Right lobe of liver (tissue), 6 donors: ENCODE results near the gene MPHOSPH10. TPM values are rescaled to one million over a fixed set of nuclear protein-coding genes. Genes with fewer than 3 reads are reported as not detected.

Experiments
- ATAC-seq, 4 donors: fragments of 200-7000 bp; cut with Tn5 transposase; one replicate each; pipeline ENCODE4 v1.9.1; 2020; ENCODE audit warnings: mild to moderate bottlenecking in 4 of 4, moderate library complexity in 4 of 4
- DNase-seq, 3 donors: peaks; one replicate each; pipeline ENCODE4 v3.0.0-alpha.2; 2020
- H3K27ac ChIP-seq, 3 donors: fragments of 200-600 bp; one replicate each; pipeline ENCODE4 v1.8.0; 2022
- H3K27me3 ChIP-seq, 2 donors: fragments of 200-600 bp; one replicate each; pipeline ENCODE4 v1.8.0; 2022
- H3K36me3 ChIP-seq, 4 donors: fragments of 200-600 bp; sonication (generic) in 1 of 4; one replicate each; pipeline versions ENCODE4 v1.5.1 to v1.8.0; 2017 to 2022; ENCODE audit warnings: control low read depth in 1 of 4
- H3K4me1 ChIP-seq, 4 donors: fragments of 200-600 bp; sonication (generic) in 1 of 4; one replicate each; pipeline versions ENCODE4 v1.5.1 to v1.8.0; 2017 to 2022; ENCODE audit warnings: control low read depth in 1 of 4
- H3K4me3 ChIP-seq, 3 donors: fragments of 200-600 bp; one replicate each; pipeline ENCODE4 v1.8.0; 2022
- H3K9me3 ChIP-seq, 4 donors: fragments of 200-600 bp; sonication (generic) in 1 of 4; one replicate each; pipeline versions ENCODE4 v1.5.1 to v1.8.0; 2017 to 2022; ENCODE audit warnings: control low read depth in 1 of 4
- POLR2A ChIP-seq: fragments of 450-650 bp; IDR thresholded peaks from one replicate; pipeline ENCODE4 v1.6.1; 2017; ENCODE audit warnings: antibody characterized with exemption, mild to moderate bottlenecking
- WGBS: methylation state at CpG from one replicate; pipeline ENCODE4 v1.1.6; 2018; ENCODE audit warnings: low coverage, low lambda C conversion rate; ENCODE audit not compliant: insufficient coverage; ENCODE audit errors: missing lambda C conversion rate; 5-methylcytosine and 5-hydroxymethylcytosine counted together
- intact Hi-C, 2 donors: fragments of 100-400 bp; cut with DNase I; formaldehyde crosslinking; loops; one replicate each; pipeline versions ENCODE4 v1.11.2 to v1.14.1; 2022
- total RNA-seq, 6 experiments: library from RNA; depleted of rRNA in 2 of 6; stranded (reverse); fragments of >200 nt in 2 of 6; fragmentation: NEBNext Ultra II Directional in 3 of 6; extraction: Animal tissue kit (Norgen Biotek cat#: 25700) in 3 of 6; gene quantifications; one replicate each; pipeline versions ENCODE4 v1.1.0 to v1.2.4, GENCODE V29; 2016 to 2023
- TF ChIP-seq, protein P1 (sequence below), 4 donors: fragments of 200-600 bp in 3 of 4; fragments of 450-650 bp in 1 of 4; IDR thresholded peaks; one replicate each; pipeline versions ENCODE4 v1.5.1 to v1.8.0; 2016 to 2022; ENCODE audit warnings: antibody characterized with exemption in 4 of 4, mild to moderate bottlenecking in 2 of 4
- donor health status: DM: no; HTN: yes; CAD: no.
- donor health status: DM: no; HTN: no; CAD: no.
- donor health status: DM: no; HTN: no; CAD: no.
- donor health status: DM: no; HTN: yes; CAD: no.
- donor health status: DM: no; HTN: yes; CAD: no.

Gene MPHOSPH10
- total RNA-seq, 6 experiments from 2014 or later = 10.4 to 14.3 (median 12.8) TPM

DNA sequence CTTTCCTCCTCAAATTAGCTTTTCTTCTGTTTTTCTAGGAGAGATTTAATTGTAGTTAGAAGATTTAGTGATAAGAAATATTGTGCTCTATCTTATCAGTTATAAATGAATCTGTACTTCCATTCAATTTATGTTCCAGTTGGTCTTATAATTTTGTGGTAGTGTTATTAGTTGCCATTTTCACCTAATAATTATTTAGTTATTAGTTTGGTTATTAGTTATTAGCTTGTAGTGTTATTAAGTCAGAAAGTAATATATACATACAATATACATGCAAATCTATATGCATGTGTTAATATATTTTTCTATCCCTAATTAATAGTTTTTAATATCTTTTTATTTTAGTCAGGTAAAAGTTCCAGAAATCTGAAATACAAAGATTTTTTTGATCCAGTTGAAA is 3.2 kb downstream of the MPHOSPH10 start:
- ATAC-seq = no peak
- H3K27ac ChIP-seq = no peak overlapping the region
- TF ChIP-seq POLR2A = no peak
- TF ChIP-seq, protein P1, sequence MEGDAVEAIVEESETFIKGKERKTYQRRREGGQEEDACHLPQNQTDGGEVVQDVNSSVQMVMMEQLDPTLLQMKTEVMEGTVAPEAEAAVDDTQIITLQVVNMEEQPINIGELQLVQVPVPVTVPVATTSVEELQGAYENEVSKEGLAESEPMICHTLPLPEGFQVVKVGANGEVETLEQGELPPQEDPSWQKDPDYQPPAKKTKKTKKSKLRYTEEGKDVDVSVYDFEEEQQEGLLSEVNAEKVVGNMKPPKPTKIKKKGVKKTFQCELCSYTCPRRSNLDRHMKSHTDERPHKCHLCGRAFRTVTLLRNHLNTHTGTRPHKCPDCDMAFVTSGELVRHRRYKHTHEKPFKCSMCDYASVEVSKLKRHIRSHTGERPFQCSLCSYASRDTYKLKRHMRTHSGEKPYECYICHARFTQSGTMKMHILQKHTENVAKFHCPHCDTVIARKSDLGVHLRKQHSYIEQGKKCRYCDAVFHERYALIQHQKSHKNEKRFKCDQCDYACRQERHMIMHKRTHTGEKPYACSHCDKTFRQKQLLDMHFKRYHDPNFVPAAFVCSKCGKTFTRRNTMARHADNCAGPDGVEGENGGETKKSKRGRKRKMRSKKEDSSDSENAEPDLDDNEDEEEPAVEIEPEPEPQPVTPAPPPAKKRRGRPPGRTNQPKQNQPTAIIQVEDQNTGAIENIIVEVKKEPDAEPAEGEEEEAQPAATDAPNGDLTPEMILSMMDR (IDR thresholded peaks at IDR 0.05) = no peak
- peaks cover 0 to 12% (median 1%) of the 10 kb centered on the region in 4 donors for H3K4me1 ChIP-seq
- no peak for DNase-seq
- no peaks in the 10 kb centered on the region for H3K9me3 ChIP-seq
- H3K36me3 ChIP-seq = peaks cover 4 to 55% (median 20%) of the 10 kb centered on the region in 4 donors
- intact Hi-C loops = no loop called here
- H3K27me3 ChIP-seq = no peaks in the 10 kb centered on the region
- H3K4me3 ChIP-seq = no peak overlapping the region

DNA sequence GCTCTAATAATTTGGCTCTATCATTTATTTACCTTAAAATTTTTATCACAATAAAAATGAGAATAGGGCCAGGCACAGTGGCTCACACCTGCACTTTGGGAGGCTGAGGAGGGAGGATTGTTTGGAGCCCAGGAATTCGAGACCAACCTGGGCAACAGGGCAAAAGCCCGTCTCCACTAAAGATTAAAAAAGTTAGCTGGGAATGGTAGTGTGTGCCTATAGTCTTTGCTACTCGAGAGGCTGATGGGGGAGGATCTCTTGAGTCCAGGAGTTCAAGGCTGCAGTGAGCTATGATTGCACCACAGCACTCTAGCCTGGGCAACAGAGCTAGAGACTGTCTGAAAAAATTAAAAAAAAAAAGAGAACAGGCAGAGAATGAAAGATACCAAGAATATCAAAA is 5.7 kb downstream of the MPHOSPH10 start:
- DNase-seq (no peak), ATAC-seq (no peak)
- H3K27ac ChIP-seq = no peak overlapping the region
- H3K4me3 ChIP-seq = no peak overlapping the region
- WGBS = 41% methylated on average over 3 of the region's 3 CpGs
- peaks cover 4 to 81% (median 31%) of the 10 kb centered on the region in 4 donors for H3K36me3 ChIP-seq
- no peaks in the 10 kb centered on the region for H3K9me3 ChIP-seq
- TF ChIP-seq POLR2A = no peak
- TF ChIP-seq, protein P1 (IDR thresholded peaks at IDR 0.05) = no peak
- intact Hi-C loops = no loop called here
- no peaks in the 10 kb centered on the region for H3K27me3 ChIP-seq
- H3K4me1 ChIP-seq = peaks cover 0 to 11% (median 0%) of the 10 kb centered on the region in 4 donors

DNA sequence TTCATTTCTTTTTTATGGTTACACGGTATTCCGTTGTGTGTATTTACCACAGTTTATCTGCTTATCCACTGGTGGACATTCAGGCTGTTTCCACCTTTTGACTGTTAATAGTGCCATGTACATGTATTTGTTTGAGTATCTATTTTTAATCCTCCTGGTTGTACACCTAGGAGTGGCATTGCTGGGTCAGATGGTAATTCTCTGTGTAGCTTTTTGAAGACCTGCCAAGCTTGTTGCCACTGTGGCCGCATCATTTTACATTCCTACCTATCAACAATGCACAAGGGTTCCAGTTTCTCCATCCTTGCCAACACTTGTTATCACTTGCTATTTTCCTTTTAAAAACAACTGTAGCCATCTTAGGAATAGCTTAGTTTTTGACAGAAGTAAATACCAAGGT is 13.3 kb downstream of the MPHOSPH10 start:
- no peak overlapping the region for H3K27ac ChIP-seq
- ATAC-seq (no peak), DNase-seq (no peak)
- no peaks in the 10 kb centered on the region for H3K9me3 ChIP-seq
- TF ChIP-seq POLR2A = no peak
- TF ChIP-seq, protein P1 (IDR thresholded peaks at IDR 0.05) = no peak
- peaks cover 0 to 97% (median 55%) of the 10 kb centered on the region in 4 donors for H3K36me3 ChIP-seq
- intact Hi-C loops = no loop called here
- 94% methylated on average over 3 of the region's 3 CpGs for WGBS
- H3K4me3 ChIP-seq = no peak overlapping the region
- no peaks in the 10 kb centered on the region for H3K4me1 ChIP-seq
- no peaks in the 10 kb centered on the region for H3K27me3 ChIP-seq

DNA sequence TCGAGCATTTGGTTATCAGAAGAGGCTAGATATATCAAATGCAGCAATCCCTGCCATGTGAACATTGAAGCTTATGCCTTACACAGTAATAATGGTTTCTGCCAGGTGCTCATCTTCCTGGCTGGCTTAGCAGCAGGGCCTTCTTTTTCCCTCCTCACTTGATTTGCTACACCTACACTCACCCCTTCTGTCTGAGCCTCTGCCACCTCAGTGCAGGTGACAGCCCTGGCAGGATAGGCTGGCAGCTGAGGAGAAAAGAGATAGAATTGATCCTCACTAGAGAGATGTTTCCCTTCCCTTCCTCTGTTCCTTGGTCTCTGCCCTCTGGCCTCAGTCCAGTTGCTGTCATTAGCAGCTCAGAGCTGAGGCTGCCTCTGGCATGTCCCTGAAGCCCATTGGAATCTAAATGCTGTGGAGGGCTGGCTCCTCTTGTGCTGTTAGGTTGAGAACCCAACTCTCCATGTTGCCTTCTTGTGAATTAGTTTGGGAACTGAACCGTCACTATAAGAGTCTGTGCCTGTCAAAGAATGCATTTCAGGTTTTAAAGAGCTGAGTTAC is 18.2 kb downstream of the MPHOSPH10 start:
- peaks cover 0 to 65% (median 45%) of the 10 kb centered on the region in 4 donors for H3K36me3 ChIP-seq
- WGBS = 87% methylated on average over 1 of the region's 2 CpGs

More for the DNA sequence above, 18.2 kb downstream of the MPHOSPH10 start:
- Histone ChIP-seq H3K27ac (no peak overlapping the region), H3K4me1 (no peaks in the 10 kb centered on the region), H3K27me3 (no peaks in the 10 kb centered on the region), H3K4me3 (no peak overlapping the region), H3K9me3 (no peaks in the 10 kb centered on the region)
- ATAC-seq (no peak), DNase-seq (no peak)
- intact Hi-C loops = no loop called here
- TF ChIP-seq, protein P1 (IDR thresholded peaks at IDR 0.05) = no peak
- no peak for TF ChIP-seq POLR2A
